GM12878 (cell line): ENCODE data around the gene NADSYN1. TPM values are rescaled to one million over a fixed set of nuclear protein-coding genes. Genes with fewer than 3 reads are reported as not detected.
A peak's percentile ranks its signal among the peaks of the same experiment; 100 is the strongest.

ENCODE experiments used
- ATAC-seq: fragments of 200-7000 bp; cut with Tn5 transposase; 3 replicates; pipeline ENCODE4 v1.9.1; 2020; ENCODE audit warnings: mild to moderate bottlenecking, moderate library complexity
- BruUV-seq: library from RNA; stranded (reverse); fragments of 400-500 nt; replicated peaks from 2 replicates; lab custom pipeline; 2021; lab: Mats Ljungman, UMichigan
- CTCF ChIA-PET: fragments of 300-600 bp; sonication (Branson Sonifier 250); formaldehyde crosslinking; extraction: SDS; loops from one replicate; lab custom pipeline; 2021; ENCODE audit warnings: inconsistent platforms; lab: Yijun Ruan, JAX
- POLR2A ChIA-PET: fragments of 350-600 bp; formaldehyde crosslinking; extraction: SDS; loops from one replicate; lab custom pipeline; 2021; ENCODE audit warnings: inconsistent platforms; lab: Charles Lee
- RAD21 ChIA-PET: fragments of 300-600 bp; sonication (Branson Sonifier 250); formaldehyde crosslinking; loops from one replicate; lab custom pipeline; 2023; ENCODE audit warnings: antibody characterized with exemption; ENCODE audit not compliant: unreplicated experiment; lab: Charles Lee
- SMC1A ChIA-PET: fragments of 300-600 bp; sonication (Branson Sonifier 250); formaldehyde crosslinking; loops from one replicate; lab custom pipeline; 2023; ENCODE audit not compliant: unreplicated experiment, uncharacterized antibody; lab: Charles Lee
- DNase-seq: peaks from one replicate; pipeline ENCODE4 v3.0.0-alpha.2; 2011; ENCODE audit warnings: low read depth, low spot score
- FAIRE-seq: peaks from 3 replicates; lab custom pipeline; 2011; peaks lifted over from hg19 to GRCh38; lab: Jason Lieb, UNC
- H2AFZ ChIP-seq: 2 replicates; pipeline ENCODE4 v1.6.0; 2011; ENCODE audit warnings: low read depth, low read length, control low read depth; ENCODE audit not compliant: control insufficient read depth
- H3K27ac ChIP-seq: 2 replicates; pipeline ENCODE4 v1.5.1; 2011; ENCODE audit warnings: control low read depth; ENCODE audit not compliant: control insufficient read depth, insufficient read depth
- H3K27me3 ChIP-seq, 2 experiments: replicated peaks in 1 of 2; 2 replicates each; pipeline versions ENCODE4 v1.6.0 to v1.6.1; 2011; ENCODE audit warnings: low read length in 1 of 2; ENCODE audit not compliant: control insufficient read depth in 2 of 2, insufficient read depth in 2 of 2
- H3K36me3 ChIP-seq, 2 experiments: 2 replicates each; pipeline ENCODE4 v1.5.1; 2011; ENCODE audit warnings: low read length in 1 of 2; ENCODE audit not compliant: control insufficient read depth in 2 of 2, insufficient read depth in 2 of 2
- H3K4me1 ChIP-seq: 2 replicates; pipeline ENCODE4 v1.6.1; 2011; ENCODE audit warnings: mild to moderate bottlenecking, low read length, moderate library complexity, mixed read lengths; ENCODE audit not compliant: control insufficient read depth, insufficient read depth
- H3K4me2 ChIP-seq: 2 replicates; pipeline ENCODE4 v1.6.0; 2011; ENCODE audit warnings: control low read depth; ENCODE audit not compliant: control insufficient read depth, insufficient read depth
- H3K4me3 ChIP-seq: fragments of 200-600 bp; sonication (generic); 2 replicates; pipeline ENCODE4 v1.5.1; 2016
- H3K79me2 ChIP-seq: 2 replicates; pipeline ENCODE4 v1.6.0; 2011; ENCODE audit warnings: low read length; ENCODE audit not compliant: control insufficient read depth, insufficient read depth
- H3K9ac ChIP-seq: 2 replicates; pipeline ENCODE4 v1.8.0; 2011; ENCODE audit warnings: low read length, control low read depth, mixed read lengths; ENCODE audit not compliant: control insufficient read depth, insufficient read depth
- H3K9me3 ChIP-seq: replicated peaks from 3 replicates; pipeline ENCODE4 v1.5.1; 2011; ENCODE audit warnings: mild to moderate bottlenecking, low read length; ENCODE audit not compliant: control insufficient read depth, insufficient read depth
- H4K20me1 ChIP-seq: 2 replicates; pipeline ENCODE4 v1.6.0; 2011; ENCODE audit not compliant: control insufficient read depth, insufficient read depth
- CBFB ChIP-seq: IDR thresholded peaks from 2 replicates; pipeline ENCODE4 v1.6.1; 2016; ENCODE audit warnings: antibody characterized with exemption, low read depth
- GATAD2B ChIP-seq: fragments of 450-650 bp; conservative IDR thresholded peaks from 2 replicates; pipeline ENCODE4 v1.6.1; 2017; ENCODE audit warnings: low read depth, mild to moderate bottlenecking, moderate library complexity
- KAT2A ChIP-seq: conservative IDR thresholded peaks from 2 replicates; pipeline ENCODE4 v1.6.1; 2011; ENCODE audit warnings: low read depth, low read length; ENCODE audit not compliant: control insufficient read depth
- NR2C1 ChIP-seq: fragments of 450-650 bp; IDR thresholded peaks from 2 replicates; pipeline ENCODE4 v1.6.1; 2017; ENCODE audit warnings: antibody characterized with exemption, mild to moderate bottlenecking, moderate library complexity
- RBBP5 ChIP-seq: fragments of 200-600 bp; sonication (generic); conservative IDR thresholded peaks from 2 replicates; pipeline ENCODE4 v1.6.1; 2016
- TARDBP ChIP-seq: IDR thresholded peaks from 2 replicates; pipeline ENCODE4 v1.6.1; 2016; ENCODE audit warnings: borderline replicate concordance
- TCF3 ChIP-seq: IDR thresholded peaks from 2 replicates; pipeline ENCODE4 v1.6.1; 2012; ENCODE audit warnings: low read depth, mild to moderate bottlenecking, low read length, borderline replicate concordance; ENCODE audit not compliant: insufficient read depth
- ZNF217 ChIP-seq: fragments of 450-650 bp; IDR thresholded peaks from 2 replicates; pipeline ENCODE4 v1.6.1; 2017; ENCODE audit warnings: antibody characterized with exemption, mild to moderate bottlenecking
- ZSCAN29 ChIP-seq: fragments of 450-650 bp; IDR thresholded peaks from 2 replicates; pipeline ENCODE4 v1.6.1; 2017; ENCODE audit warnings: mild to moderate bottlenecking, moderate library complexity
- WGBS: methylation state at CpG from one replicate; pipeline ENCODE4 v1.1.6; 2016; ENCODE audit warnings: low lambda C conversion rate; ENCODE audit not compliant: insufficient replicate concordance, insufficient coverage; ENCODE audit errors: missing lambda C conversion rate; 5-methylcytosine and 5-hydroxymethylcytosine counted together
- in situ Hi-C: fragments of 300-500 bp; cut with MboI; formaldehyde crosslinking; loops from 9 replicates; pipeline ENCODE4 v1.14.3; 2018; ENCODE audit warnings: mixed read lengths
- intact Hi-C: fragments of 100-400 bp; cut with micrococcal nuclease; formaldehyde crosslinking; loops from one replicate; pipeline ENCODE4 v1.14.2; 2022; ENCODE audit not compliant: unreplicated experiment
- polyA plus RNA-seq, 11 experiments: library from polyadenylated mRNA; depleted of rRNA in 4 of 11; unstranded in 6 of 11; stranded (reverse) in 5 of 11; fragments of >200 nt; fragmentation: Nextera tagmentation in 4 of 11; fragmentation: Illumina TruSeq in 1 of 11; extraction: Ambion mirVana in 4 of 11; extraction: Trizol in 1 of 11; gene quantifications; 1 replicate in 1 of 11; 2 replicates in 10 of 11; pipeline versions ENCODE4 v1.2.1 to v1.2.3, GENCODE V29; 2011 to 2016; ENCODE audit warnings: inconsistent platforms in 2 of 11, missing spikeins in 2 of 11, low read depth in 1 of 11
- total RNA-seq, 4 experiments: library from RNA; depleted of rRNA in 3 of 4; stranded (reverse); fragments of >200 nt in 3 of 4; fragmentation: Illumina TruSeq in 1 of 4; extraction: Trizol in 1 of 4; gene quantifications; 2 replicates each; pipeline versions ENCODE4 v1.2.1 to v1.2.3, GENCODE V29; 2013 to 2021
- TF ChIP-seq, protein P1 (sequence below): IDR thresholded peaks from 2 replicates; pipeline ENCODE4 v1.6.1; 2012; ENCODE audit warnings: mild to moderate bottlenecking, low read depth, low read length
- TF ChIP-seq, protein P2 (sequence below): IDR thresholded peaks from 2 replicates; pipeline ENCODE4 v1.6.1; 2012; ENCODE audit warnings: low read length, inconsistent platforms
- TF ChIP-seq, protein P3 (sequence below): fragments of 450-650 bp; formaldehyde crosslinking; IDR thresholded peaks from 2 replicates; pipeline ENCODE4 v1.4.0; 2022; ENCODE audit warnings: mild to moderate bottlenecking, moderate library complexity

Gene NADSYN1
- total and polyA plus RNA-seq, 10 of the 15 experiments (the other 5 are each of a cell fraction or from before 2014, with no cell fraction given) = 12.2 to 90.2 (median 69.5) TPM

DNA sequence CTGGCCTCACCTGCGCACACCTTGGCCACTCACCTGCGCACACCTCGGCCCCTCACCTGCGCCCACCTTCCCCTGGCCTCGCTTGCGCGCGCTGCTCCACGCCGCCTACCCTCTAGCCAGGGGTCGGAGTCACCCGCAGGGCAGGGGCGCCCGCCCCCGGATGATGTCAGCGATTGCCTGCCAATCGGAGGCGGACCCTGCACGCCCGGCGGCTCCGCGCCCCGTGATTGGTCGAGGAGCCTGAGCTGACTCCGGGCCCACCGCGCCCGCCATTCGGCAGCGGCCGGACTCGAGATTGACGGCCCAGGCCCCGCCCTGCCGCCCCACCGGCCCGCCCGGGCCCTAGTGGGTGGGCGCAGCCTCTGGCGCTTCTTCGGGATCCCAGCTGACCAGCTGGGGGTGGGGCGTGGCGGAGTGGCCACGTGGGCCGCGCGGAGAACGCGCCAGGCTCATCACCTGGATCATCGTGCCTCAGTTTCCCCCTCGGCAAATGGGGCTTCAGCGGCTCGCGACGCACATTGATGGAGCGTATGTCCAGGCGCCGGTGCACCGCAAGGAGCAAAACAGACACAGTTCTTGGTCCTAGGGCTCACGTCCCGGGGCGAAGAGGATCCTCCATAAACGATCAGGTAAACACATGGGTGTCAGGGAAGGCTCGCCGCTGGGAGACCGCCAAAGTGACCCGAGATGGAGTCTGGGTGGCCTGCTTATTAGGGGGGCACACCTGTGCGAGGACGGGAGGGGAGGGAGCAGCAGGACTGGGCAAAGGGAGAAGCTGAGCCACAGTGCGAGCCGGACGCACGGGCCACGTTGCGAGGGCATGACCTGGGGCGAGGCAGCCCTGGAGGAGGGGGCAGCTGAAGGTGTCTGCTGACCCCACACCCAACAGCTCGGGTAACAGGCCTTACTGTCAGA is 4.5 kb upstream of the NADSYN1 start, which contains the start of gene DHCR7 (continued):
- TF ChIP-seq, protein P1, sequence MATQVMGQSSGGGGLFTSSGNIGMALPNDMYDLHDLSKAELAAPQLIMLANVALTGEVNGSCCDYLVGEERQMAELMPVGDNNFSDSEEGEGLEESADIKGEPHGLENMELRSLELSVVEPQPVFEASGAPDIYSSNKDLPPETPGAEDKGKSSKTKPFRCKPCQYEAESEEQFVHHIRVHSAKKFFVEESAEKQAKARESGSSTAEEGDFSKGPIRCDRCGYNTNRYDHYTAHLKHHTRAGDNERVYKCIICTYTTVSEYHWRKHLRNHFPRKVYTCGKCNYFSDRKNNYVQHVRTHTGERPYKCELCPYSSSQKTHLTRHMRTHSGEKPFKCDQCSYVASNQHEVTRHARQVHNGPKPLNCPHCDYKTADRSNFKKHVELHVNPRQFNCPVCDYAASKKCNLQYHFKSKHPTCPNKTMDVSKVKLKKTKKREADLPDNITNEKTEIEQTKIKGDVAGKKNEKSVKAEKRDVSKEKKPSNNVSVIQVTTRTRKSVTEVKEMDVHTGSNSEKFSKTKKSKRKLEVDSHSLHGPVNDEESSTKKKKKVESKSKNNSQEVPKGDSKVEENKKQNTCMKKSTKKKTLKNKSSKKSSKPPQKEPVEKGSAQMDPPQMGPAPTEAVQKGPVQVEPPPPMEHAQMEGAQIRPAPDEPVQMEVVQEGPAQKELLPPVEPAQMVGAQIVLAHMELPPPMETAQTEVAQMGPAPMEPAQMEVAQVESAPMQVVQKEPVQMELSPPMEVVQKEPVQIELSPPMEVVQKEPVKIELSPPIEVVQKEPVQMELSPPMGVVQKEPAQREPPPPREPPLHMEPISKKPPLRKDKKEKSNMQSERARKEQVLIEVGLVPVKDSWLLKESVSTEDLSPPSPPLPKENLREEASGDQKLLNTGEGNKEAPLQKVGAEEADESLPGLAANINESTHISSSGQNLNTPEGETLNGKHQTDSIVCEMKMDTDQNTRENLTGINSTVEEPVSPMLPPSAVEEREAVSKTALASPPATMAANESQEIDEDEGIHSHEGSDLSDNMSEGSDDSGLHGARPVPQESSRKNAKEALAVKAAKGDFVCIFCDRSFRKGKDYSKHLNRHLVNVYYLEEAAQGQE = no peak
- TF ChIP-seq CBFB = no peak
- TF ChIP-seq, protein P2, sequence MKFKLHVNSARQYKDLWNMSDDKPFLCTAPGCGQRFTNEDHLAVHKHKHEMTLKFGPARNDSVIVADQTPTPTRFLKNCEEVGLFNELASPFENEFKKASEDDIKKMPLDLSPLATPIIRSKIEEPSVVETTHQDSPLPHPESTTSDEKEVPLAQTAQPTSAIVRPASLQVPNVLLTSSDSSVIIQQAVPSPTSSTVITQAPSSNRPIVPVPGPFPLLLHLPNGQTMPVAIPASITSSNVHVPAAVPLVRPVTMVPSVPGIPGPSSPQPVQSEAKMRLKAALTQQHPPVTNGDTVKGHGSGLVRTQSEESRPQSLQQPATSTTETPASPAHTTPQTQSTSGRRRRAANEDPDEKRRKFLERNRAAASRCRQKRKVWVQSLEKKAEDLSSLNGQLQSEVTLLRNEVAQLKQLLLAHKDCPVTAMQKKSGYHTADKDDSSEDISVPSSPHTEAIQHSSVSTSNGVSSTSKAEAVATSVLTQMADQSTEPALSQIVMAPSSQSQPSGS = no peak
- no peak; the same call in 1 of the 2 replicates for TF ChIP-seq GATAD2B

DNA sequence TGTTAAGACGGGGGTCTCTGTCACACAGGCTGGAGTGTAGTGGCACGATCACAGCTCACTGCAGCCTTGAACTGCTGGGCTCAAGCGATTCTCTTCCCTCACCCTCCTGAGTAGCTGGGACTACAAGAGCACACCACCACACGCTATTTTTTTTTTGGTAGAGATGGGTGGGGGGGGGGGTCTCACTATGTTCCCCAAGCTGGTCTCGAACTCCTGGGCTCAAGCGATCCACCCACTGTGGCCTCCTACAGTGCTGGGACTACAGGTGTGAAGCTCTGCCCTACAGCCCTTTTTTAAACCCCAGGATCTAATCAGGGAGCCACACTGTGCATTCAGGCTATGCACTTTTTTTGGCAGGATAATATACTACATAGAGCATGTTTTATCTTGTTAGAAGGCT is 3.4 kb upstream of the NADSYN1 start:
- peak overlapping the region; percentile 57 for H3K9ac ChIP-seq
- H3K79me2 ChIP-seq = peaks cover 50% of the 10 kb centered on the region
- peak overlapping the region; percentile 93 for H3K4me2 ChIP-seq
- FAIRE-seq (no peak), ATAC-seq (no peak), DNase-seq (no peak)
- ChIA-PET SMC1A (interaction anchor here (1.3 to 1.5 kb wide), 3 partner anchors 24 to 87 kb away, joined by 3 read pairs; no protein-coding TSS in a partner anchor), RAD21 (interaction anchor here (0.9 kb wide), 1 partner anchor 23 kb away, joined by 3 read pairs; no protein-coding TSS in a partner anchor), CTCF (interaction anchor here (1.0 to 1.1 kb wide), 2 partner anchors 10 to 28 kb away, joined by 3 read pairs; no protein-coding TSS in a partner anchor), POLR2A (interaction anchor here (0.6 to 2.2 kb wide), 2 partner anchors 39 to 776 kb away, joined by 3 to 6 read pairs; no protein-coding TSS in a partner anchor)
- intact Hi-C loops = no loop called here
- in situ Hi-C loops = no loop called here
- peaks cover 3 to 10% of the 10 kb centered on the region in 2 experiments; a peak in 2 of 4 replicates for H3K36me3 ChIP-seq
- H3K27ac ChIP-seq = peak overlapping the region; percentile 34; the same call in 1 of the 2 replicates
- no peak overlapping the region for H2AFZ ChIP-seq
- WGBS = 77% methylated on average over 6 of the region's 6 CpGs
- H3K4me3 ChIP-seq = peak overlapping the region; percentile 85
- no peaks in the 10 kb centered on the region for H3K27me3 ChIP-seq
- H4K20me1 ChIP-seq = no peaks in the 10 kb centered on the region
- peaks cover 2% of the 10 kb centered on the region; the same call in 2 of the 3 replicates for H3K9me3 ChIP-seq
- BruUV-seq = no TSS peak
- peaks cover 9% of the 10 kb centered on the region; the same call in 1 of the 2 replicates for H3K4me1 ChIP-seq
- TF ChIP-seq ZNF217 = no peak
- no peak for TF ChIP-seq RBBP5
- TF ChIP-seq, protein P3, sequence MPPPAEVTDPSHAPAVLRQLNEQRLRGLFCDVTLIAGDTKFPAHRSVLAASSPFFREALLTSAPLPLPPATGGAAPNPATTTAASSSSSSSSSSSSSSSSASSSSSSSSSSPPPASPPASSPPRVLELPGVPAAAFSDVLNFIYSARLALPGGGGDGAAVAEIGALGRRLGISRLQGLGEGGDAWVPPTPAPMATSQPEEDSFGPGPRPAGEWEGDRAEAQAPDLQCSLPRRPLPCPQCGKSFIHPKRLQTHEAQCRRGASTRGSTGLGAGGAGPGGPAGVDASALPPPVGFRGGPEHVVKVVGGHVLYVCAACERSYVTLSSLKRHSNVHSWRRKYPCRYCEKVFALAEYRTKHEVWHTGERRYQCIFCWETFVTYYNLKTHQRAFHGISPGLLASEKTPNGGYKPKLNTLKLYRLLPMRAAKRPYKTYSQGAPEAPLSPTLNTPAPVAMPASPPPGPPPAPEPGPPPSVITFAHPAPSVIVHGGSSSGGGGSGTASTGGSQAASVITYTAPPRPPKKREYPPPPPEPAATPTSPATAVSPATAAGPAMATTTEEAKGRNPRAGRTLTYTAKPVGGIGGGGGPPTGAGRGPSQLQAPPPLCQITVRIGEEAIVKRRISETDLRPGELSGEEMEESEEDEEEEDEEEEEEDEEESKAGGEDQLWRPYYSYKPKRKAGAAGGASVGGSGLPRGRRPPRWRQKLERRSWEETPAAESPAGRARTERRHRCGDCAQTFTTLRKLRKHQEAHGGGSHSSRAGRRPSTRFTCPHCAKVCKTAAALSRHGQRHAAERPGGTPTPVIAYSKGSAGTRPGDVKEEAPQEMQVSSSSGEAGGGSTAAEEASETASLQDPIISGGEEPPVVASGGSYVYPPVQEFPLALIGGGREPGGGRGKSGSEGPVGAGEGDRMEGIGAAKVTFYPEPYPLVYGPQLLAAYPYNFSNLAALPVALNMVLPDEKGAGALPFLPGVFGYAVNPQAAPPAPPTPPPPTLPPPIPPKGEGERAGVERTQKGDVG (CRISPR knock-in tag) = no peak
- TF ChIP-seq ZSCAN29 = no peak
- no peak for TF ChIP-seq TCF3
- no peak for TF ChIP-seq TARDBP
- TF ChIP-seq KAT2A = no peak
- TF ChIP-seq NR2C1 = no peak
